Stimulated activated CD8-positive, alpha-beta memory T cell treated with anti-CD3 and anti-CD28 coated beads, Interleukin-15, amount 100 ng/mL, for 48 hours (primary cell): ENCODE results near the gene CDKN2D.
"Not testable (repeated sequence)": the region's sequence is repeated elsewhere in the genome, so short reads cannot be mapped to it uniquely, and the experiment has no call there.

ENCODE experiments used
- DNase-seq, 2 donors: peaks; one replicate each; pipeline ENCODE4 v3.0.0-alpha.2; 2020; ENCODE audit warnings: low read depth in 2 of 2

CDKN2D gene

DNA sequence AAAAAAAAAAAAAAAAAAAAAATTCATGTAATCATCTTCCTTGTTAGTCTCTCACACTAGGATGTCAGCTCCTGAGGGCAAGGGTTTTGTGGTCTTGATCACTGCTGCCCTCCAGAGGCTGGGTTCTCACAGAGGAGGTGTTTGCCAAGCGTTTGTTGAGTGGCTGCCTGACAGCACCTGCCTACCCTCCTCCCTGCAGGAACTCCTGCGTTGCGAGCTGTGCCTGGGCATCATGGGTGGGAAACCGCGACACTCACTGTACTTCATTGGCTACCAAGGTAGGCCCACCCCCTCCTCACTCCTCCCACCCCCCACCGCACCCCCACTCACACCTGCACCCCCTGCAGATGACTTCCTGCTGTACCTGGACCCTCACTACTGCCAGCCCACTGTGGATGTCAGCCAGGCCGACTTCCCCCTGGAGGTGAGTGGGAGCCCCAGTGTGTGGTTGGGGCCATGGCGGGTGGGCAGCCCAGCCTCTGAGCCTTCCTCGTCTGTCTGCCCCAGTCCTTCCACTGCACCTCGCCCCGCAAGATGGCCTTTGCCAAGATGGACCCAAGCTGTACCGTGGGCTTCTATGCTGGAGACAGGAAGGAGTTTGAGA lies 17.0 kb downstream of the CDKN2D start:
- no peak for DNase-seq

DNA sequence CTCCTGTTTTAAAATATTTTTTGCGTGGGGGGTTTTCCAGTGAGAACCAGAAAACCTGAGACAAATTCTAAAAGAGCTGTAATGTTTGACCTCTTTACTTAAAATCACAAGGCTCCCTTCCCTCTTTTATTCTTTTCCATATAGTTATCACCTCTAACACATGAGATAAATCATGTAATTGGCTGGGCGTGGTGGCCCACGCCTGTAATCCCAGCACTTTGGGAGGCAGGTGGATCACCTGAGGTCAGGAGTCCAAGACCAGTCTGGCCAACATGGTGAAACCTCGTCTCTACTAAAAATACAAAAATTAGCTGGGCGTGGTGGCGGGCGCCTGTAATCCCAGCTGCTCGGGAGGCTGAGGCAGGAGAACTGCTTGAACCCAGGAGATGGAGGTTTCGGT lies 17.8 kb downstream of the CDKN2D start:
- DNase-seq: not testable (repeated sequence)

- DNase-seq: no peak
Observed at GRCh38 chr19:10550336-10550735, 18.4 kb downstream of the CDKN2D start.

GRCh38 chr19:10549733-10550132 lies 19.0 kb downstream of the CDKN2D start:
- no peak for DNase-seq

GRCh38 chr19:10548746-10549276 lies 20.0 kb downstream of the CDKN2D start:
- no peak for DNase-seq

DNA sequence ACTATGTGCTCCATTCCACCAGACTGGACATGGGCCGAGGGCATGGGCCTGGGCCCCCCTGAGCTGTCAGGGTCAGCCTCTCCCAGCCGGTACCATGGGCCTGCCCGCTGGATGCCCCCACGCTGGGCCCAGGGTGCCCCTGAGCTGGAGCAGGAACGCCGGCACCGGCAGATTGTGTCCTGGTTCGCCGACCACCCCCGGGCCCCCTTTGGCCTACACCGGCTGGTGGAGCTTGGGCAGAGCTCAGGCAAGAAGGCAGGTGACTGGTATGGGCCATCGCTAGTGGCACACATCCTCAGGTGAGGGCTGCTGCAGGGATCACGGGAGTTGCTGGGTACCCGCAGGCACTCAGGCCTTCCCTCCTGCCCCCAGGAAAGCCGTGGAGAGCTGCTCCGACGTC lies 22.0 kb downstream of the CDKN2D start:
- DNase-seq: no peak

DNA sequence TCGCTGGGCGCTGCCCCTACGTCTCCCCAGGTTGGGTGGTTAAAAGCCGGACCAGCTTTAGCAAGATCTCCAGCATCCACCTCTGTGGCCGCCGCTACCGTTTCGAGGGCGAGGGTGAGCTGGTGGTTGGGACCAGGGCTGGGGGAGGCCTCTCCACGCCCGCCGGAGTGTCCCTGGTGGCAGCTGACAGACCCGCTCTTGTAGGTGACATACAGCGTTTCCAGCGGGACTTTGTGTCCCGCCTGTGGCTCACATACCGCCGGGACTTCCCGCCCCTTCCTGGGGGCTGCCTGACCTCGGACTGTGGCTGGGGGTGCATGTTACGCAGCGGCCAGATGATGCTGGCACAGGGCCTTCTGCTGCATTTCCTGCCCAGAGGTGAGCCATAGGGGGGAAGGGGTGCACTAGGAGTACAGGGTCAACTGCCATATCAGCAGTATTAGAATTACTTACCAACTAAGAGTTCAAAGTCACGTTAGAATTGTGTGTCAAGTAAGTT lies 24.0 kb downstream of the CDKN2D start:
- DNase-seq: no peak

GRCh38 chr19:10544242-10544752 lies 24.5 kb downstream of the CDKN2D start:
- no peak for DNase-seq

GRCh38 chr19:10543420-10544241 lies 25.1 kb downstream of the CDKN2D start, which contains the start of gene ATG4D:
TSS of gene ATG4D (plus strand) at chr19:10543904. CDS start at chr19:10544091, 187 bp downstream.
- DNase-seq: peak; percentile 59 to 70

DNA sequence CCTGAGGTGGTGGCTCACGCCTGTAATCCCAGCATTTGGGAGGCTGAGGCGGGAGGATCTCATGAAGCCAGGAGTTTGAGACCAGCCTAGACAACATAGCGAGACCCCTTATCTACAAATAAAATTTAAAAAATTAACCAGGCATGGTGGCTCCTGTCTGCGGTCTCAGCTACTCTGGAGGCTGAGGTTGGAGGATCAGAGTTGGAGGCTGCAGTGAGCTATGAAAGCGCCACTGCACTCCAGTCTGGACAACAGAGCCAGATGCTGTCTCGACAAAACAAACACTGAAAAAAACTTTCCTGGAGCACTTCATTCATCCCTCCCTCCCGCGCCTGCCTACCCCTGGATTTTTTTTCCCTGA lies 25.7 kb downstream of the CDKN2D start:
- DNase-seq: no peak

DNA sequence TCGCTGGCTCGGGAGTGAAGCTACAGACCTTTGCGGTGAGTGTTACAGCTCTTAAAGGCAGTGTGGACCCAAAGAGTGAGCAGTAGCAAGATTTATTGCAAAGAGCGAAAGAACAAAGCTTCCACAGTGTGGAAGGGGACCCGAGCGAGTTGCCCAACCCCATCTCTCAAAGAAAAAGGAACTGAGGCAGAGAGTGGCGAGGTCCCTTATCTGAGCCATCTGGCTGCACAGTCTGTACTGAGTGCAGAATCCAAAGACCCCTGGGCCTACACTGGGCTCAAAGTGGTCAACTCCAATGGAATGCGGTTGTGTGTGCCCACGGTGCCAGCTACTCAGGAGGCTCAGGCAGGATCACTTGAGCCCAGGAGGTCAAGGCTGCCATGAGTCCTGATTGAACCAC lies 29.8 kb downstream of the CDKN2D start:
- not testable (repeated sequence) for DNase-seq

DNA sequence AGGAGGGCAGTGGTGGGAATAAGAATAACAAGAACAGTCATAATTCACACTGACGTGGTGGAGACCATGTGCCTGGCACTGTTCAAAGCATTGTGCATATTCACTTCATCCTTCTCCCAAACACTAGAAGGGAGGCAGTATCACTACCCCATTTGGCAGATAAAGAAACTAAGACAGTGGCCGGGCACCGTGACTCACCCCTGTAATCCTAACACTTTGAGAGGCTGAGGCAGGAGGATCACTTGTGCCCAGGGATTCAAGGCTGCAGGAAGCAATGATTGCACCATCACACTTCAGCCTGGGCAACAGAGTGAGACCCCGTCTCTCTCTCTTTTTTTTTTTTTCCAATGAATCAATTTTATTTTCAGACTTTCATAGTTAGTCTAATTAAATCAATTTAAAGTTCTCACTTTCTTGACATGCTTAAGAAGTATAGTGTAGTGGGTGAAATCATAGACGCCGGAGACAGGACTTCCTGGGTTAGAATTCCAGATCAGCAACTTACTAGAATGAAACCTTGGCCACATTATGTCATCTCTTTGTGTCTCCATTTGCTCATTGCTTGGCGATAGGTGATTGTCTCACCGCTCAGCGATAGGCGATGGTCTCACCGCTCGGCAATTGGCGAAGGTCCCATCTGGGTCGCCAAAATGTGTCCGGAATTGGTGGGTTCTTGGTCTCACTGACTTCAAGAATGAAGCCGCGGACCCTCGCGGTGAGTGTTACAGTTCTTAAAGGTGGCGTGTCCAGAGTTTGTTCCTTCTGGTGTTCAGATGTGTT lies 30.4 kb downstream of the CDKN2D start:
- no peak for DNase-seq

GRCh38 chr19:10537668-10538067 lies 31.1 kb downstream of the CDKN2D start:
- no peak for DNase-seq

DNA sequence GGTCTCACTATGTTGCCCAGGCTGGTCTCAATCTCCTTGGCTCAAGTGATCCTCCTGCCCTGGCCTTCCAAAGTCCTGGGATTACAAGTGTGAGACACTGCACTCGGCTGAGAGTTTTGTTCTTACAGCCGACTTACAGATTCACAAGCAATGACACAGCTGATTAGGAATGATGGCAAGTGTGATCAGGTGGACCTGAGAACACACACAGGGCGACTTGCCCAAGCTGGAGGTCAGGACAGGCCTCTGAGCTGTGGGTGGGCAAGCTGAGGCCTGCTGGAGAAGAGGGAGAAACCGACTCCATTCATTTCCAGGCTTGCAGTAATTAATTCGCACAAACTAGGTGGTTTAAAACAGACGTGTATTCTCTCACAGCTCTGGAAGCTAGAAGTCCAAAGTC lies 33.2 kb downstream of the CDKN2D start:
- no peak for DNase-seq

DNA sequence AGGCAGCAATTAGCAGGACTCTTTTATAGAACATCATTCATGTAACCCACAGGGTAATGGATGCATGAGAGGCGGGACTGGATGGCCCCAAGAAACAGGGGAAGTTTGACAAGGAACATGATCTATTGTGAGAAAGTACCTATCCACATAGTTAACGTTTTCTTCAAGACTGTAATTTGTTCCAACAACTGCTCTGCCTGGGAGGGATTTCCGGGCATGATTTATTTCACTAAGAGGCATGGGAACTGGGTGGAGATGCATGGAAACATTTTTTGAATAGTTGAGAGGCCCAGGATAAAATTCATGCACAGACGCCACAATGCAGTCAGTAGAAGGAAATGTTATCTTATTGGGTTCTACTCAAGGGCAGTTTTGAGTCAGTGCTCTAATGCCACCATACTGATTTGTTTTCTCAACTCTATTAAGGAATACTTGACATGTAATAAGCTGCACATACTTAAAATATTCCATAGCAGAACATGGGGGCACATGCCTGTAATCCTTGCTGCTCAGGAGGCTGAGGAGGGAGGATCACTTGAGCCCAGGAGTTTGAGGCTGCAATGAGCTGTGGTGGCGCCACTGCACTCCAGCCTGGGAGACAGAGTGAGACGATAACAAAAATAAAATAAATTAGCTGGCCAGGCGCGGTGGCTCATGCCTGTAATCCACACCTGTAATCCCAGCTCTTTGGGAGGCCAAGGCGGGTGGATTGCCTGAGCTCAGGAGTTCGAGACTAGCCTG lies 35.0 kb downstream of the CDKN2D start:
- no peak for DNase-seq

GRCh38 chr19:10532457-10532856 lies 36.3 kb downstream of the CDKN2D start:
- DNase-seq: no peak

DNA sequence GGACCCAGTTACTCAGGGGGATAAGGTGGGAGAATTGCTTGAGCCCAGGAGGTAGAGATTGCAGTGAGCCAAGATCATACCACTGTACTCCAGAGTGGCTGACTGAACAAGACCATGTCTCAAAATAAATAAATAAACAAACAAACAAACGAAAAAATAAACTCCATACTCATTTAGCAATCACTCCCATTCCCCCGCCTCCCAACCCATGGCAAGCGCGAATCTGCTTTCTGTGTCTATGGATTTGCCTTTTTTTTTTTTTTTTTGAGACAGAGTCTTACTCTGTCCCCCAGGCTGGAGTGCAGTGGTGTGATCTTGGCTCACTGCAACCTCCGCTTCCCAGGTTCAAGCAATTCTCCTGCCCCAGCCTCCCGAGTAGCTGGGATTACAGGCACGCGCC lies 41.9 kb downstream of the CDKN2D start:
- not testable (repeated sequence) for DNase-seq

DNA sequence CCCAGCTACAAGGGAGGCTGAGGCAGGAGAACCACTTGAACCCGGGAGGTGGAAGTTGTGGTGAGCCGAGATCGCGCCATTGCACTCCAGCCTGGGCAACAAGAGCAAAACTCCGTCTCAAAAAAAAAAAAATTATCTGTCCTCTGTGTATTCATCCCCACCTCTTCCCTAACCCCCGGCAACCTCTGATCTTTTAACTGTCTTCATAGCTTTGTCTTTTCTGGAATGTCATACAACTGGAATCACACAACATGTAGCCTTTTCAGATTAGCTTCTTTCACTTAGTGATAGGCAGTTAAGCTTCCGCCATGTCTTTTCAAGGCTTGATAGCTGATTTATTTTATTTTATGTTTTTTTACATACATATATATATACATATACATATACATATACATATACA lies 43.1 kb downstream of the CDKN2D start:
- no peak for DNase-seq

DNA sequence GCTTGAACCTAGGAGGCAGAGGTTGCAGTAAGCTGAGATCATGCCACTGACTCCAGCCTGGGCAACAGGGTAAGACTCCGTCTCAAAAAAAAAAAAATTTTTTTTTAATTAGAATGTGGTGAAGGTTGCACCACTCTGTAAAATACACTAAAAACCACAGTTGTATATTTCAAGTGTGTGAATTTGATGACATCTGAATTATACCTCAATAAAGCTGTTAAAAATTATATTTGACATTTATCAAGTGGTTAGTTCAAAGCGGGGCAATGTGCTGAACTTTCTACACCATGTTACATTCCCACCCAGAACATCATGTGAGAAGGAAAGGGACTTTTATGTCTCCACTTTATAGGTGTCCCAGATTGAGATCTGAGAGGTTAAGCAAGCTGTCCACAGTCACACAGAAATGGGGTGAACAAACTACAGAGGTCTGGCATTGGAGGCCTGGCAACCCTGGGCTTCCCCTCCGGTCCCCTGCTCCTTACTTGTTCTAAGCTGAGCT lies 45.6 kb downstream of the CDKN2D start:
- DNase-seq: no peak

GRCh38 chr19:10521461-10522171 lies 47.2 kb downstream of the CDKN2D start:
- DNase-seq: no peak
